HG02852 (cell line): ENCODE results near the gene OR4C16.
A peak's percentile ranks its signal among the peaks of the same experiment; 100 is the strongest.

ENCODE experiments used
- ATAC-seq: cut with Tn5 transposase; IDR thresholded peaks from one replicate; pipeline ENCODE4 v1.9.1; 2021; ENCODE audit warnings: mild to moderate bottlenecking, moderate library complexity; ENCODE audit not compliant: unreplicated experiment

OR4C16 gene, protein sequence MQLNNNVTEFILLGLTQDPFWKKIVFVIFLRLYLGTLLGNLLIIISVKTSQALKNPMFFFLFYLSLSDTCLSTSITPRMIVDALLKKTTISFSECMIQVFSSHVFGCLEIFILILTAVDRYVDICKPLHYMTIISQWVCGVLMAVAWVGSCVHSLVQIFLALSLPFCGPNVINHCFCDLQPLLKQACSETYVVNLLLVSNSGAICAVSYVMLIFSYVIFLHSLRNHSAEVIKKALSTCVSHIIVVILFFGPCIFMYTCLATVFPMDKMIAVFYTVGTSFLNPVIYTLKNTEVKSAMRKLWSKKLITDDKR

DNA sequence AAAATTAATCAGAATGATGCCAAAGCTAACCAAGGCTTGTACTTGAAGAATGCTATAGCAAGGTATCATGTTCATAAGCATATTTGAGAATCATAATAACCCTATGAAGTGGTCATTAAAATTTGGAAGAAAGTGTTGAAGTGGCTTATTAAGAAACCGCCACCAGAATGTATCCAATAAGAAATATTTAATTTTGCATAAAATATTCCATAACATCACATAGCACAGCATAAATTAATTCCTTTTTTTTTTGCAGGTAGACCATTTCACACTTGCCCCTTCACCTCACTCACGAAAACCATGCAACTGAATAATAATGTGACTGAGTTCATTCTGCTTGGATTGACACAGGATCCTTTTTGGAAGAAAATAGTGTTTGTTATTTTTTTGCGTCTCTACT lies at the start of gene OR4C16:
Gene OR4C16 (plus strand): TSS at position 301 of the 400 bp plus-strand sequence. CDS start 0 bp downstream, at position 301.
- ATAC-seq = no peak

DNA sequence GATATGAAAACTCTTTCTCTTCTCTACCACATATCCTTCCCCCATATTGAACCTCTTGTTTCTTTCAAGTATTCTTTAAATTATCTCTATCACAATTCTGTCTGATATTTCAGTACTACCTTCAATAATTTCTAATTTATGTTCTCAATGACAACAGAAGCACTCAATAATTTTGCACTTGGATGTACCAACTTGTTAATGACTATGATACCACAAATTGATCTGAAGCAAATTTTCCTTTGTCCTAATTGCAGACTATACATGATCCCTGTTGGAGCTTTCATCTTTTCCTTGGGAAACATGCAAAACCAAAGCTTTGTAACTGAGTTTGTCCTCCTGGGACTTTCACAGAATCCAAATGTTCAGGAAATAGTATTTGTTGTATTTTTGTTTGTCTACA lies 17.8 kb upstream of the OR4C16 start, which contains the start of gene OR4C15:
Gene OR4C15 (plus strand): TSS at position 301 of the 400 bp plus-strand sequence. CDS start 0 bp downstream, at position 301.
- ATAC-seq = no peak

DNA sequence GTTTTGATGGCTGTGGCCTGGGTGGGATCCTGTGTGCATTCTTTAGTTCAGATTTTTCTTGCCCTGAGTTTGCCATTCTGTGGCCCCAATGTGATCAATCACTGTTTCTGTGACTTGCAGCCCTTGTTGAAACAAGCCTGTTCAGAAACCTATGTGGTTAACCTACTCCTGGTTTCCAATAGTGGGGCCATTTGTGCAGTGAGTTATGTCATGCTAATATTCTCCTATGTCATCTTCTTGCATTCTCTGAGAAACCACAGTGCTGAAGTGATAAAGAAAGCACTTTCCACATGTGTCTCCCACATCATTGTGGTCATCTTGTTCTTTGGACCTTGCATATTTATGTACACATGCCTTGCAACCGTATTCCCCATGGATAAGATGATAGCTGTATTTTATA lies 620 bp downstream of the OR4C16 start:
- ATAC-seq = peak; percentile 69

DNA sequence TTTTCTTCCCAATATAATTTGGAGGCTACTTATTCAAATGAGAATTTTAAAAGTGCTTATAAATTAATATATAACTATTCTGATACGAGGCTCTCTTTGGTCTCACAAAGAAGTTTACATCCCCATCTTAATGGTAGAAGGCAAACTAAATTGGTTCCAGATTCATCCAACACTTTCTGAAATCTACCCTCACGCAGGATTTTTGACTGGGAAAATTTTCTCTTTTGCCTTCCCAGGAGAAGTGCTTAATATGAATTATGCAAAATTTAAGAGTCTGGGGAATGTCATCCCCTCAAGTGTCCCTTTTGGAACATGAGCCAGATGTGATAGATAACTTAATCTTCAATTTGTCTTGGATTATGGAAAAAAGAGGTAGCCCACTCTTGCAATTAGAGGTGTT lies 35.6 kb downstream of the OR4C16 start, which contains the start of gene OR4C11:
Gene OR4C11 (minus strand): TSS at position 101 of the 400 bp plus-strand sequence. CDS start 3,272 bp downstream, outside the sequence.
- ATAC-seq = no peak
